Activated CD4-positive, alpha-beta T cell treated with anti-CD3 and anti-CD28 coated beads for 36 hours (primary cell): ENCODE data around the gene TEDDM1. TPM values are rescaled to one million over a fixed set of nuclear protein-coding genes. Genes with fewer than 3 reads are reported as not detected.

ENCODE experiments used
- ATAC-seq: fragments of 200-7000 bp; cut with Tn5 transposase; one replicate; pipeline ENCODE4 v1.10.0; 2021; ENCODE audit warnings: mild to moderate bottlenecking, moderate library complexity
- CTCF ChIA-PET: fragments of 350-600 bp; sonication (Branson Sonifier 250); formaldehyde crosslinking; loops from one replicate; lab custom pipeline; 2021; ENCODE audit warnings: antibody characterized with exemption; lab: Charles Lee
- POLR2A ChIA-PET: fragments of 350-600 bp; sonication (Branson Sonifier 250); formaldehyde crosslinking; loops from one replicate; lab custom pipeline; 2021; ENCODE audit warnings: antibody characterized with exemption, inconsistent platforms; lab: Charles Lee
- DNase-seq: peaks from one replicate; pipeline ENCODE4 v3.0.0-alpha.2; 2020
- H3K27ac Mint-ChIP-seq: one replicate; pipeline ENCODE4 v1.8.0; 2021; ENCODE audit warnings: mixed read lengths
- H3K27me3 Mint-ChIP-seq: one replicate; pipeline ENCODE4 v1.8.0; 2021; ENCODE audit warnings: mixed read lengths
- H3K36me3 Mint-ChIP-seq: one replicate; pipeline ENCODE4 v1.8.0; 2021; ENCODE audit warnings: low read depth, mixed read lengths
- H3K4me1 Mint-ChIP-seq: one replicate; pipeline ENCODE4 v1.8.0; 2021; ENCODE audit warnings: mixed read lengths
- H3K4me3 Mint-ChIP-seq: one replicate; pipeline ENCODE4 v1.8.0; 2021; ENCODE audit warnings: mild to moderate bottlenecking, moderate library complexity, mixed read lengths
- H3K9me3 Mint-ChIP-seq: one replicate; pipeline ENCODE4 v1.8.0; 2021; ENCODE audit warnings: low read depth, mixed read lengths
- intact Hi-C, 2 experiments: fragments of 100-400 bp; cut with DNase I in 1 of 2; cut with micrococcal nuclease in 1 of 2; formaldehyde crosslinking; loops; one replicate each; pipeline versions ENCODE4 v1.14.2 to v1.15.1; 2022 to 2024; cut with DNase I, micrococcal nuclease
- total RNA-seq, 2 experiments: library from RNA; stranded (reverse); gene quantifications; one replicate each; pipeline ENCODE4 v1.2.3, GENCODE V29; 2021

Gene TEDDM1
- total RNA-seq, 2 experiments from 2014 or later, result not detected

- no peaks in the 10 kb centered on the region for H3K4me1 Mint-ChIP-seq
- DNase-seq (no peak), ATAC-seq (no peak)
- peaks cover 21% of the 10 kb centered on the region for H3K27me3 Mint-ChIP-seq
- CTCF ChIA-PET, result interaction anchor here (1.0 to 3.7 kb wide), 4 partner anchors 9 to 325 kb away, joined by 3 to 12 read pairs (median 6); no protein-coding TSS in a partner anchor
- H3K9me3 Mint-ChIP-seq, result peaks cover 2% of the 10 kb centered on the region
- no peak overlapping the region for H3K4me3 Mint-ChIP-seq
- no peaks in the 10 kb centered on the region for H3K36me3 Mint-ChIP-seq
- POLR2A ChIA-PET, result no interaction called here
- H3K27ac Mint-ChIP-seq, result no peak overlapping the region
- intact Hi-C loops, result no loop called here
These were observed 5.5 kb upstream of the TEDDM1 start for GRCh38 chr1:182406012-182406411.

DNA sequence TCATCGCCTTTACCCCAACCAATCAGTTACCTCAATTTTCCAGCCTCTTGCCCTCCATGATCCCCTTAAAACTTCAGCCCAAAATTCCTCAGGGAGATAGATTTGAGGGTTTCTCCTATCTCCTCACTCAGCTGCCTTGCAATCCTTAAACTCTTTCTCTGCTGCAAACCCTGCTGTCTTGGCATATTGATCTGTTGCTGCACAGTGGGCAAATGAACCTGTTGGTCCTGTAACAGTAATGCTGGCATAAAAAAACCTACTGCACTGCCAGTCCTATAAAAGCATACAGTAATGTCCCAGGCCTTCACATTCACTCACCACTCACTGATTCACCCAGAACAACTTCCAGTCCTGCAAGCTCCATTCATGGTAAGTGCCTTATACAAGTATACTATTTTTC, 5.1 kb upstream of the TEDDM1 start:
- ATAC-seq (no peak), DNase-seq (no peak)
- POLR2A ChIA-PET, result interaction anchor here (0.6 kb wide), 1 partner anchor 472 kb away, joined by 3 read pairs; no protein-coding TSS in a partner anchor

DNA sequence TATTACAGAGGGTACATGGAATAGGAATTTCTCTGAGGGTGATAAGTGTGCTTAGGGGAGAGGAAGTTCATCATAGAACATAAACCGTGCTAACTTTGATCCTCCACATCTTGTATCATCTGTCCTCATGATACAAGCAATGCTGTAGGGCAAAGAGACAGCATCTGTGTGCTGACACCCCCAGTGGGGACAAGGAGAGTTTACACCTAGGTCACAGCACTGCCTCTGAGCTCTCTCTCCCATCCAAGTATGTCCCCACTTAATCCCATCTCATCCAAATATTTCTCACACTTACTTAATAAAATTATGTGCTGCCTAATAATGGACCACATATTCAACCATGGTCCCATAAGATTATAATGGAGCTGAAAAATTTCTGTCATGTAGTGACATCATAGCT, 4.3 kb upstream of the TEDDM1 start:
- H3K4me3 Mint-ChIP-seq, result no peak overlapping the region
- ChIA-PET POLR2A (interaction anchor here (0.5 kb wide), 1 partner anchor 215 kb away, joined by 4 read pairs; no protein-coding TSS in a partner anchor), CTCF (interaction anchor here (0.8 to 1.6 kb wide), 5 partner anchors 8 to 324 kb away, joined by 3 to 8 read pairs (median 3); no protein-coding TSS in a partner anchor)
- no peaks in the 10 kb centered on the region for H3K36me3 Mint-ChIP-seq
- DNase-seq, result no peak
- H3K9me3 Mint-ChIP-seq, result peaks cover 2% of the 10 kb centered on the region
- no peak for ATAC-seq
- no peaks in the 10 kb centered on the region for H3K4me1 Mint-ChIP-seq
- H3K27me3 Mint-ChIP-seq, result peaks cover 19% of the 10 kb centered on the region
- intact Hi-C loops, result no loop called here
- H3K27ac Mint-ChIP-seq, result no peak overlapping the region

More for the DNA sequence above, 5.1 kb upstream of the TEDDM1 start:
- intact Hi-C loops, result no loop called here
- peaks cover 2% of the 10 kb centered on the region for H3K9me3 Mint-ChIP-seq
- no peak overlapping the region for H3K4me3 Mint-ChIP-seq
- H3K27ac Mint-ChIP-seq, result no peak overlapping the region
- H3K27me3 Mint-ChIP-seq, result peaks cover 21% of the 10 kb centered on the region
- H3K36me3 Mint-ChIP-seq, result no peaks in the 10 kb centered on the region
- CTCF ChIA-PET, result interaction anchor here (0.8 to 1.6 kb wide), 5 partner anchors 9 to 325 kb away, joined by 3 to 8 read pairs (median 3); no protein-coding TSS in a partner anchor
- H3K4me1 Mint-ChIP-seq, result no peaks in the 10 kb centered on the region

- no peak overlapping the region for H3K4me3 Mint-ChIP-seq
- H3K36me3 Mint-ChIP-seq, result no peaks in the 10 kb centered on the region
- no peak overlapping the region for H3K27ac Mint-ChIP-seq
- intact Hi-C loops, result loop anchor here in 1 of 2 experiments (2.0 to 5.0 kb wide), 2 partner anchors 97 to 916 kb away; partner anchors contain the start of gene CACNA1E
- POLR2A ChIA-PET, result interaction anchor here (1.3 to 1.4 kb wide), 2 partner anchors 252 to 255 kb away, joined by 3 to 5 read pairs; no protein-coding TSS in a partner anchor
- no peaks in the 10 kb centered on the region for H3K9me3 Mint-ChIP-seq
- peaks cover 7% of the 10 kb centered on the region for H3K27me3 Mint-ChIP-seq
- H3K4me1 Mint-ChIP-seq, result peaks cover 3% of the 10 kb centered on the region
- CTCF ChIA-PET, result interaction anchor here (0.7 to 7.1 kb wide), 12 partner anchors 10 to 366 kb away, joined by 3 to 223 read pairs (median 5); no protein-coding TSS in a partner anchor
- DNase-seq, result no peak
- ATAC-seq, result no peak
These were observed 2.6 kb downstream of the TEDDM1 start for GRCh38 chr1:182397653-182398393.

DNA sequence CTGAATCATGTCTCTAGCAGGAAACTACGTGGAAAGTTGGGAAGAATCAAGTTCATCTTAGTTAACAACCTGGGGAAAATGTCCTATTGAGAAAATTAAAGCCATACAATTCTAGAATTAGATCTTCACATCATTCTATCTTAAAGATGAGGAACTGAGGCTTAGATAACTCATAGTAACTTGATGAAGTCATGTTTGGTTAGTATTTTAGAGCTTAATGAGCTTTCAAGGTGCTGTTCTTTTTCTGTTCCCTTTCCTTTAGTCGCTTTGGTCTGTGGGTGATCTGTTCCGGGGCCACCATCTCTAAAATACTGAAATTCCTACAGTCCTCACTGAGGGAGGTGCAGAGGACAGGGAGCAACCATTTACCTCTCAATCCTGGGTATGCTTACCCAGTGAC, 4.6 kb downstream of the TEDDM1 start:
- H3K4me1 Mint-ChIP-seq, result peaks cover 6% of the 10 kb centered on the region

DNA sequence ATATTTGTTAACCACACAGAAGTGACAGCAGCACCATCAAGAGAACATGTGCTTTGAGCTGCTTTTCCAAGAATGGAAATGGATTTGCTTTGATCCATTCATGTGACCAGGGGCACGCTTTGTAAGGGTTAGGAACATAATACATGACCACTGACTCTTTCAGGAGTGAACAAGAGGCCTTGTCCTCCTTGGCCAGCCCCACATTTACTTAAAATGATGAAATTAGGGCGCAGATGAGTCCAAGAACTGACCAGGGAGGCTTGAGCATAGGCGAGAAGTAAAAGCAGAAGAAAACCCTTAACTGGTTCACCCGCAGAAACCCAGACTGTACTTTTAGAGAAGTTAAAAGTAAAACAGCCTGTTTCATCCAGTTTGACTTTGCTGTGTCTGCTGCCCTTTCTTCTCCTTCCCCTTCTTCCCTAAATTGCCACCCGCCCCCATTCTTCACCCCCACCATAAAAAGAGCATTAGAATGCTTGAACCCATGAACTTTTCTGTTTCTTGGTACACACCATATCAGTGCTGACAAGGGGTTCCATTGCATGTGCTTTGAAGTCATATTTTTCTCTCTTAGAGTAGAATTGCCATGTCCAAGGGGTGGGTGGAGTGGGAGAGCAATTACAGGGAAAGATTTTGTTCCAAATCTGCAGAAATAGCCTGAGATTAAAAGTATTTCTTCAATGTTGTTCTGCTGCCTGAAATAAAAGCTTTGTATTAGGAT, 6.3 kb downstream of the TEDDM1 start:
- Mint-ChIP-seq H3K27ac (no peak overlapping the region), H3K4me3 (no peak overlapping the region), H3K9me3 (no peaks in the 10 kb centered on the region), H3K36me3 (peaks cover 8% of the 10 kb centered on the region), H3K4me1 (peaks cover 19% of the 10 kb centered on the region), H3K27me3 (peaks cover 16% of the 10 kb centered on the region)
- intact Hi-C loops, result loop anchor here (1.0 to 5.0 kb wide), 4 partner anchors 92 to 1078 kb away; partner anchors contain the start of gene SMG7 (in 1 of the 2)
- POLR2A ChIA-PET, result no interaction called here
- DNase-seq, result no peak
- ATAC-seq, result no peak
- CTCF ChIA-PET, result interaction anchor here (3.5 to 7.1 kb wide), 3 partner anchors 251 to 315 kb away, joined by 21 to 223 read pairs (median 75); no protein-coding TSS in a partner anchor

More for the DNA sequence above, 4.6 kb downstream of the TEDDM1 start:
- CTCF ChIA-PET, result interaction anchor here (0.6 to 7.1 kb wide), 16 partner anchors 8 to 464 kb away, joined by 3 to 223 read pairs (median 5); no protein-coding TSS in a partner anchor
- H3K27me3 Mint-ChIP-seq, result peaks cover 9% of the 10 kb centered on the region
- no peak overlapping the region for H3K27ac Mint-ChIP-seq
- no peak overlapping the region for H3K4me3 Mint-ChIP-seq
- ATAC-seq (no peak), DNase-seq (no peak)
- POLR2A ChIA-PET, result no interaction called here
- intact Hi-C loops, result loop anchor here (1.0 to 5.0 kb wide), 5 partner anchors 95 to 914 kb away; partner anchors contain the start of gene CACNA1E (in 1 of the 2)
- H3K9me3 Mint-ChIP-seq, result no peaks in the 10 kb centered on the region
- no peaks in the 10 kb centered on the region for H3K36me3 Mint-ChIP-seq

- H3K27ac Mint-ChIP-seq, result peak overlapping the region; percentile 42
- peaks cover 16% of the 10 kb centered on the region for H3K36me3 Mint-ChIP-seq
- intact Hi-C loops, result loop anchor here (5.0 kb wide), 3 partner anchors 90 to 1080 kb away; partner anchors contain the start of gene SMG7 (in 1 of the 2)
- POLR2A ChIA-PET, result interaction anchor here (0.6 kb wide), 1 partner anchor 142 kb away, joined by 5 read pairs; no protein-coding TSS in a partner anchor
- H3K27me3 Mint-ChIP-seq, result peaks cover 16% of the 10 kb centered on the region
- peak; percentile 45 for DNase-seq
- no peaks in the 10 kb centered on the region for H3K9me3 Mint-ChIP-seq
- H3K4me1 Mint-ChIP-seq, result peaks cover 22% of the 10 kb centered on the region
- CTCF ChIA-PET, result interaction anchor here (0.9 to 7.1 kb wide), 2 partner anchors 249 to 311 kb away, joined by 3 to 223 read pairs; no protein-coding TSS in a partner anchor
- peak overlapping the region; percentile 86 for H3K4me3 Mint-ChIP-seq
- ATAC-seq, result peak; percentile 9
These were observed 8.1 kb downstream of the TEDDM1 start for GRCh38 chr1:182392050-182393028.

GRCh38 chr1:182391362-182392049, 9.0 kb downstream of the TEDDM1 start, which contains the start of gene GLUL:
Gene GLUL (minus strand): TSS chr1:182391790. CDS start chr1:182388737, 3,053 bp downstream.
- peak; percentile 89 for ATAC-seq
- peak; percentile 81 for DNase-seq
- peak within 1 kb of the TSS; percentile 86 for H3K4me3 Mint-ChIP-seq
- intact Hi-C loops, result loop anchor here (1.0 to 5.0 kb wide), 5 partner anchors 89 to 1081 kb away; partner anchors contain the start of gene SMG7 (in 1 of the 2)
- peaks cover 13% of the 10 kb centered on the region for H3K27me3 Mint-ChIP-seq
- peaks cover 24% of the 10 kb centered on the region for H3K36me3 Mint-ChIP-seq
- peaks cover 20% of the 10 kb centered on the region for H3K4me1 Mint-ChIP-seq
- H3K27ac Mint-ChIP-seq, result peak within 1 kb of the TSS; percentile 80
- CTCF ChIA-PET, result interaction anchor here (0.9 to 7.1 kb wide), 2 partner anchors 248 to 311 kb away, joined by 3 to 223 read pairs; no protein-coding TSS in a partner anchor
- H3K9me3 Mint-ChIP-seq, result no peaks in the 10 kb centered on the region
- POLR2A ChIA-PET, result interaction anchor here (0.6 kb wide), 1 partner anchor 142 kb away, joined by 5 read pairs; no protein-coding TSS in a partner anchor

- peaks cover 13% of the 10 kb centered on the region for H3K27me3 Mint-ChIP-seq
- peak overlapping the region; percentile 80 for H3K27ac Mint-ChIP-seq
- peaks cover 30% of the 10 kb centered on the region for H3K36me3 Mint-ChIP-seq
- intact Hi-C loops, result loop anchor here (1.0 to 5.0 kb wide), 5 partner anchors 89 to 1081 kb away; partner anchors contain the start of gene SMG7 (in 1 of the 2)
- H3K9me3 Mint-ChIP-seq, result no peaks in the 10 kb centered on the region
- ChIA-PET POLR2A (no interaction called here), CTCF (interaction anchor here (0.9 kb wide), 1 partner anchor 14 kb away, joined by 3 read pairs; no protein-coding TSS in a partner anchor)
- peaks cover 20% of the 10 kb centered on the region for H3K4me1 Mint-ChIP-seq
- DNase-seq, result no peak
- peak overlapping the region; percentile 86 for H3K4me3 Mint-ChIP-seq
- peak; percentile 14 for ATAC-seq
These were observed 9.5 kb downstream of the TEDDM1 start for GRCh38 chr1:182391028-182391361.
